IPS DF 6.9 (cell line): Measurements from ENCODE around the gene ADH1A.
"Not testable (repeated sequence)": the region's sequence is repeated elsewhere in the genome, so short reads cannot be mapped to it uniquely, and the experiment has no call there.

Experiments used
- DNase-seq: peaks from one replicate; pipeline ENCODE4 v3.0.0-alpha.2; 2013; ENCODE audit warnings: low read depth, low spot score
- H3K27ac ChIP-seq: one replicate; pipeline ENCODE4 v1.5.1; 2013; ENCODE audit warnings: low read length, control low read depth
- H3K27me3 ChIP-seq: 2 replicates; pipeline ENCODE4 v1.6.1; 2013; ENCODE audit warnings: mild to moderate bottlenecking, low read length; ENCODE audit not compliant: control insufficient read depth, insufficient read depth
- H3K36me3 ChIP-seq: 2 replicates; pipeline ENCODE4 v1.6.1; 2013; ENCODE audit warnings: low read length; ENCODE audit not compliant: control insufficient read depth, insufficient read depth
- H3K4me1 ChIP-seq: 2 replicates; pipeline ENCODE4 v1.6.1; 2013; ENCODE audit warnings: low read length; ENCODE audit not compliant: control insufficient read depth, insufficient read depth
- H3K4me3 ChIP-seq: 2 replicates; pipeline ENCODE4 v1.5.1; 2013; ENCODE audit warnings: mild to moderate bottlenecking, low read length
- H3K9me3 ChIP-seq: 2 replicates; pipeline ENCODE4 v1.6.1; 2013; ENCODE audit warnings: low read length, inconsistent platforms; ENCODE audit not compliant: control insufficient read depth, insufficient read depth
- WGBS: extraction: QIAGEN DNeasy Blood & Tissue Kit; methylation state at CpG from one replicate; pipeline ENCODE4 v1.1.7; 2013; ENCODE audit warnings: mixed read lengths, missing lambda C conversion rate; ENCODE audit not compliant: insufficient read length, insufficient coverage; 5-methylcytosine and 5-hydroxymethylcytosine counted together

ADH1A gene

GRCh38 chr4:99317811-99318210, 27.0 kb upstream of the ADH1A start:
- not testable (repeated sequence) for H3K27me3 ChIP-seq, H3K36me3 ChIP-seq, H3K27ac ChIP-seq, H3K4me3 ChIP-seq, H3K9me3 ChIP-seq, H3K4me1 ChIP-seq, DNase-seq
- WGBS: no CpG with 5 or more reads among the region's 8 CpGs

- H3K27me3 ChIP-seq: no peaks in the 10 kb centered on the region
- no peaks in the 10 kb centered on the region for H3K9me3 ChIP-seq
- H3K4me3 ChIP-seq: no peak overlapping the region
- no peak for DNase-seq
- peaks cover 2% of the 10 kb centered on the region; the same call in 1 of the 2 replicates for H3K4me1 ChIP-seq
- no peak overlapping the region for H3K27ac ChIP-seq
- no peaks in the 10 kb centered on the region for H3K36me3 ChIP-seq
- no CpG with 5 or more reads among the region's 3 CpGs for WGBS
These were observed 26.6 kb upstream of the ADH1A start for GRCh38 chr4:99317354-99317753.

DNA sequence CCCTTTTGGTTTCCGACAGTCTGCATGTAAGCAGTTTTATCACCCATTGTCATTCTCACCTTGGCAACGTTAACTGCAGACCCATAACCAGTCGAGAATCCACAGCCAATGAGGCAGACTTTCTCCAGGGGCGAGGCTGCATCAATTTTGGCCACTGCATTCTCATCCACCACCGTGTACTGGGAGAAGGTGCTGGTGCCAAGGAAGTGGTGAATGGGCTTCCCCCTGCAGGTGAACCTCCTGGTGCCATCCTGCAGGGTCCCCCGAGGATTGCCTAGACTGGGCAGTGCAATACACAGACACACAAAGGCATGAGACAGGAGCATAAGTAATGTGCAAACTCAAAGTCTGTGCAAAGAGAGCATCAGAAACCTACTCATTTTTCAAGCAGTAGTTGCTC, 25.1 kb upstream of the ADH1A start:
- Histone ChIP-seq H3K4me3 (no peak overlapping the region), H3K27ac (no peak overlapping the region), H3K27me3 (no peaks in the 10 kb centered on the region), H3K9me3 (no peaks in the 10 kb centered on the region), H3K4me1 (no peaks in the 10 kb centered on the region), H3K36me3 (no peaks in the 10 kb centered on the region)
- DNase-seq: no peak
- WGBS: no CpG with 5 or more reads among the region's 6 CpGs

- H3K4me1 ChIP-seq: no peaks in the 10 kb centered on the region
- WGBS: no CpG with 5 or more reads among the region's 1 CpG
- no peak overlapping the region for H3K4me3 ChIP-seq
- no peaks in the 10 kb centered on the region for H3K9me3 ChIP-seq
- DNase-seq: no peak
- no peak overlapping the region for H3K27ac ChIP-seq
- H3K27me3 ChIP-seq: no peaks in the 10 kb centered on the region
- H3K36me3 ChIP-seq: no peaks in the 10 kb centered on the region
These were observed 23.4 kb upstream of the ADH1A start for GRCh38 chr4:99314211-99314610.

GRCh38 chr4:99310389-99310788, 19.6 kb upstream of the ADH1A start:
- H3K27me3 ChIP-seq: no peaks in the 10 kb centered on the region
- no peaks in the 10 kb centered on the region for H3K4me1 ChIP-seq
- H3K36me3 ChIP-seq: no peaks in the 10 kb centered on the region
- no peaks in the 10 kb centered on the region for H3K9me3 ChIP-seq
- no peak for DNase-seq
- WGBS: no CpG with 5 or more reads among the region's 2 CpGs
- H3K4me3 ChIP-seq: no peak overlapping the region
- H3K27ac ChIP-seq: no peak overlapping the region

- H3K9me3 ChIP-seq: no peaks in the 10 kb centered on the region
- H3K27ac ChIP-seq: no peak overlapping the region
- H3K4me3 ChIP-seq: no peak overlapping the region
- H3K36me3 ChIP-seq: no peaks in the 10 kb centered on the region
- H3K4me1 ChIP-seq: no peaks in the 10 kb centered on the region
- no CpG with 5 or more reads among the region's 11 CpGs for WGBS
- no peaks in the 10 kb centered on the region for H3K27me3 ChIP-seq
- DNase-seq: no peak
These were observed 15.0 kb upstream of the ADH1A start for GRCh38 chr4:99305638-99306400.

GRCh38 chr4:99301376-99302164, 10.8 kb upstream of the ADH1A start:
- no peaks in the 10 kb centered on the region for H3K4me1 ChIP-seq
- DNase-seq: no peak
- WGBS: no CpG with 5 or more reads among the region's 7 CpGs
- no peaks in the 10 kb centered on the region for H3K9me3 ChIP-seq
- no peaks in the 10 kb centered on the region for H3K27me3 ChIP-seq
- no peak overlapping the region for H3K4me3 ChIP-seq
- no peak overlapping the region for H3K27ac ChIP-seq
- H3K36me3 ChIP-seq: no peaks in the 10 kb centered on the region

DNA sequence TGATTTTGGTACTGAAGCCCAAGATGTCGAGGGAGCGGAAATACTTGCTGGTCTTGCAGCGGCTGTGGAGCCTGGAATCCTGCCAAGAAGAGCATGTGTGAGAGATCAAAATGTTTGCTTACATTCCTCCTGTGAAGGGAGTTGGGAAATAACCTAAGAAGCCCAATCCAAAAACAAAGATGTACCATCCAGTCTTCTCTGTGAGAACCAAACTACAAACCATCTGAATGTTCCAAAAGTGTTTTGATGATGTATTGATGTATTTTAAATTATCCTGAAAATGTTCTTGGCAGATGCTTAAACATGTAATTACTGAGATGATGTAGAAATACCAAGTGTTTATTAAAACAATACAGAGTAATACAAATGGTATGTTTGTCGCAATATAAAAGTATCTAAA, 10.1 kb upstream of the ADH1A start:
- DNase-seq: no peak
- no peaks in the 10 kb centered on the region for H3K9me3 ChIP-seq
- H3K4me1 ChIP-seq: no peaks in the 10 kb centered on the region
- H3K4me3 ChIP-seq: no peak overlapping the region
- H3K27ac ChIP-seq: no peak overlapping the region
- H3K36me3 ChIP-seq: no peaks in the 10 kb centered on the region
- H3K27me3 ChIP-seq: no peaks in the 10 kb centered on the region
- no CpG with 5 or more reads among the region's 4 CpGs for WGBS

DNA sequence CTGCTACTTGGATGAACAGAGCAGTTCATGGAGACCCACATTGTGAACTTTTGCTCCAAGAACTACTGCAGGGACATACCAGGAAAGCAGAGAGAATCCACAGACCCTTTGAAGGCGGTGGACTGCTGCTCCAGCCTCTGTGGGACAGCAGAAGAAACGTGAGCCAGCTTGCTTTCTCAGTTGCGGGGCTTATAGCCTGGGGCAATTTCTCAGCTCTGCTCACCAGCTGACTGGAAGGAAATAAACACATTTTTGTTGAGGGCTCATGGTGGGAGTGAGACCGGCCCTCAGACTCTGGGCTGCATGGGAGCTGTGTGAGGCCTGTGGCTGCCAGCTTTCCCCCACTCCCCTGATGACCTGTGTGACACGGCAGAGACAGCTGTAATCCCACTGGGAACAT, 2.6 kb upstream of the ADH1A start:
- Histone ChIP-seq H3K9me3 (no peaks in the 10 kb centered on the region), H3K4me3 (no peak overlapping the region), H3K27ac (no peak overlapping the region), H3K4me1 (no peaks in the 10 kb centered on the region), H3K36me3 (no peaks in the 10 kb centered on the region), H3K27me3 (no peaks in the 10 kb centered on the region)
- WGBS: no CpG with 5 or more reads among the region's 5 CpGs
- no peak for DNase-seq

DNA sequence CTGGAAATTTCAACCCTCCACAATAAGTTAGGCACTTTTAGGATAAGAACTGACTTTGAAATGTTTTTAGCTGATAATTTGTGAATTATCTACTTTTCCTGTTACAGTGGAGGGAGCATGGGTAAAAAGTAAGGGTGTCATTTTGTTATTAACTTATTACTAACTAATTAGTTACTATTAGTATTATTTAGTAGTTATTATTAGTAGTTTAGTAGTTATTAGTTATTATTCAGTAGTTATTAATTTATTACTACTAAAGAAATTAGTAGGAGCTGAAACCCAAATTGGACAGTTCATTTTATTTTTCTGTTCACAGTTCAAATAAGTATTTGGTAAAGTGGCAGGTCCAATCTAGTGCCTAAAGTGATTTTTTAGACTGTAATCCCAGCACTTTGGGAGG, 5.4 kb downstream of the ADH1A start:
- DNase-seq: no peak
- Histone ChIP-seq H3K9me3 (no peaks in the 10 kb centered on the region), H3K27ac (no peak overlapping the region), H3K4me3 (no peak overlapping the region), H3K4me1 (no peaks in the 10 kb centered on the region), H3K36me3 (no peaks in the 10 kb centered on the region), H3K27me3 (no peaks in the 10 kb centered on the region)

GRCh38 chr4:99282731-99283130, 8.1 kb downstream of the ADH1A start:
- Histone ChIP-seq H3K27me3 (no peaks in the 10 kb centered on the region), H3K4me1 (no peaks in the 10 kb centered on the region), H3K27ac (no peak overlapping the region), H3K36me3 (no peaks in the 10 kb centered on the region), H3K9me3 (no peaks in the 10 kb centered on the region), H3K4me3 (no peak overlapping the region)
- WGBS: no CpG with 5 or more reads among the region's 2 CpGs
- no peak for DNase-seq
